SK-N-MC (cell line): ENCODE measurements around the gene CLDND2.

Experiments
- EZH2 ChIP-seq: fragments of 200-600 bp; sonication (generic); IDR thresholded peaks from one replicate; pipeline ENCODE4 v1.6.1; 2017; ENCODE audit warnings: antibody characterized with exemption
- FOXP2 ChIP-seq: optimal IDR thresholded peaks from 2 replicates; pipeline ENCODE3; 2011; ENCODE audit warnings: mild to moderate bottlenecking, moderate library complexity; ENCODE audit not compliant: insufficient read depth; ENCODE audit errors: extremely low read length, control extremely low read depth
- POLR2AphosphoS5 ChIP-seq: IDR thresholded peaks from 2 replicates; pipeline ENCODE4 v1.6.1; 2012; ENCODE audit warnings: mild to moderate bottlenecking, low read depth, low read length, borderline replicate concordance

- TF ChIP-seq EZH2 = no peak
- TF ChIP-seq POLR2AphosphoS5 = no peak
- no peak for TF ChIP-seq FOXP2
Measured at GRCh38 chr19:51319649-51320279, 49.0 kb downstream of the CLDND2 start.
